ENCODE results near the gene GSK3B.

Gene GSK3B

GRCh38 chr3:119849126-119849525 is 245.1 kb downstream of the GSK3B start:
- TF ChIP-seq GLIS3 (CRISPR knock-in tag; IDR thresholded peaks at IDR 0.05) = no peak
- TF ChIP-seq, protein P1, sequence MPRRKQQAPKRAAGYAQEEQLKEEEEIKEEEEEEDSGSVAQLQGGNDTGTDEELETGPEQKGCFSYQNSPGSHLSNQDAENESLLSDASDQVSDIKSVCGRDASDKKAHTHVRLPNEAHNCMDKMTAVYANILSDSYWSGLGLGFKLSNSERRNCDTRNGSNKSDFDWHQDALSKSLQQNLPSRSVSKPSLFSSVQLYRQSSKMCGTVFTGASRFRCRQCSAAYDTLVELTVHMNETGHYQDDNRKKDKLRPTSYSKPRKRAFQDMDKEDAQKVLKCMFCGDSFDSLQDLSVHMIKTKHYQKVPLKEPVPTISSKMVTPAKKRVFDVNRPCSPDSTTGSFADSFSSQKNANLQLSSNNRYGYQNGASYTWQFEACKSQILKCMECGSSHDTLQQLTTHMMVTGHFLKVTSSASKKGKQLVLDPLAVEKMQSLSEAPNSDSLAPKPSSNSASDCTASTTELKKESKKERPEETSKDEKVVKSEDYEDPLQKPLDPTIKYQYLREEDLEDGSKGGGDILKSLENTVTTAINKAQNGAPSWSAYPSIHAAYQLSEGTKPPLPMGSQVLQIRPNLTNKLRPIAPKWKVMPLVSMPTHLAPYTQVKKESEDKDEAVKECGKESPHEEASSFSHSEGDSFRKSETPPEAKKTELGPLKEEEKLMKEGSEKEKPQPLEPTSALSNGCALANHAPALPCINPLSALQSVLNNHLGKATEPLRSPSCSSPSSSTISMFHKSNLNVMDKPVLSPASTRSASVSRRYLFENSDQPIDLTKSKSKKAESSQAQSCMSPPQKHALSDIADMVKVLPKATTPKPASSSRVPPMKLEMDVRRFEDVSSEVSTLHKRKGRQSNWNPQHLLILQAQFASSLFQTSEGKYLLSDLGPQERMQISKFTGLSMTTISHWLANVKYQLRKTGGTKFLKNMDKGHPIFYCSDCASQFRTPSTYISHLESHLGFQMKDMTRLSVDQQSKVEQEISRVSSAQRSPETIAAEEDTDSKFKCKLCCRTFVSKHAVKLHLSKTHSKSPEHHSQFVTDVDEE (CRISPR knock-in tag; IDR thresholded peaks at IDR 0.05) = no peak
- no peak for TF ChIP-seq RARB (CRISPR knock-in tag; IDR thresholded peaks at IDR 0.05)
- TF ChIP-seq OSR1 (CRISPR knock-in tag; IDR thresholded peaks at IDR 0.05) = no peak
- no peak for TF ChIP-seq POU6F1 (CRISPR knock-in tag; IDR thresholded peaks at IDR 0.05; ENCODE audit: borderline replicate concordance, low read depth)
- TF ChIP-seq ZNF8 (CRISPR knock-in tag; IDR thresholded peaks at IDR 0.05) = no peak
- no peak for TF ChIP-seq SNAI2 (CRISPR knock-in tag; IDR thresholded peaks at IDR 0.05)
- no peak for TF ChIP-seq PPARA (CRISPR knock-in tag; IDR thresholded peaks at IDR 0.05; ENCODE audit: borderline replicate concordance)
- TF ChIP-seq CREB5 (CRISPR knock-in tag; IDR thresholded peaks at IDR 0.05; ENCODE audit: low read depth) = no peak
- no peak for ATAC-seq

DNA sequence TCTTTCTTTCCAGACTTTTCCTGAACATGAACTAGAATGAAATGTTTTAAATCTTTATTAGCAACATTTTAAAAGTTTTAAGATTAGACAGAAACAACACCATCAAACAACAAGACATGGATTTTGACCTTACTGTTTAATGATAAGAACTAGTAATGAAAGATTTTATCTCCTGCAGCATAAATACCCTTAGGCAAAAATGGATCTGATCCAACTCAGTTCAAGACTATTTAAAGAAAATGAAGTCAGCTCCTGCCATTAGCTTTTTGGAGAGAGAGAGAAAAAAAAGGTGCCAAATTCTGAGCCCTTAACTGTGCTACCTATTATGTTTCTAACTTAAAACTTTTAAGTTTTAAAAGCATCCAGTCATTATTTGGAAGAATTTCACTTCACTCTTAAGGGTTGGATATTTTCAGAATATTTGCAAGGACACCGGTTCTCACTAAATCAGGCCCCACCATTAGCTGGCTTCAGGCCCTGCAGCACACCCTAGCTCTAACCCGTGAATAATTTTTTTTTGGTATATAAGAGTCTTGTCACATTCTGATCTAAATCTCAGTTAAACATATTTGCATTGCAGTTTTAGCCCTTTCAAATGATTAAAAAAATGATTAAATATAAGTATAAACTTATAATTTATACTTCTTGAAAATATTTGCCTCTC is 252.3 kb downstream of the GSK3B start:
- ATAC-seq = no peak
- no peak for TF ChIP-seq ZFP3 (CRISPR knock-in tag; IDR thresholded peaks at IDR 0.05)
- no peak for TF ChIP-seq OSR1 (CRISPR knock-in tag; IDR thresholded peaks at IDR 0.05)
- no peak for TF ChIP-seq ISL1 (CRISPR knock-in tag; IDR thresholded peaks at IDR 0.05)
- TF ChIP-seq GLIS3 (CRISPR knock-in tag; IDR thresholded peaks at IDR 0.05) = no peak
- no peak for TF ChIP-seq ZFP30 (CRISPR knock-in tag; IDR thresholded peaks at IDR 0.05)
- no peak for TF ChIP-seq ZNF70 (CRISPR knock-in tag; IDR thresholded peaks at IDR 0.05)
- TF ChIP-seq CSRNP3 (CRISPR knock-in tag; IDR thresholded peaks at IDR 0.05) = no peak
- no peak for TF ChIP-seq PPARA (CRISPR knock-in tag; IDR thresholded peaks at IDR 0.05; ENCODE audit: borderline replicate concordance)
- no peak for TF ChIP-seq TOX (CRISPR knock-in tag; IDR thresholded peaks at IDR 0.05; ENCODE audit: borderline replicate concordance)
- no peak for TF ChIP-seq SNAI2 (CRISPR knock-in tag; IDR thresholded peaks at IDR 0.05)
- TF ChIP-seq ZC3H10 (CRISPR knock-in tag; IDR thresholded peaks at IDR 0.05) = no peak
- TF ChIP-seq, protein P1 (CRISPR knock-in tag; IDR thresholded peaks at IDR 0.05) = no peak
- no peak for TF ChIP-seq ARNTL (CRISPR knock-in tag; IDR thresholded peaks at IDR 0.05; ENCODE audit: borderline replicate concordance, low read depth)
- TF ChIP-seq POU6F1 (CRISPR knock-in tag; IDR thresholded peaks at IDR 0.05; ENCODE audit: borderline replicate concordance, low read depth) = no peak
- no peak for TF ChIP-seq CREB5 (CRISPR knock-in tag; IDR thresholded peaks at IDR 0.05; ENCODE audit: low read depth)
- no peak for TF ChIP-seq ZNF565 (CRISPR knock-in tag; conservative IDR thresholded peaks at IDR 0.05; ENCODE audit: low read depth)
- TF ChIP-seq RARB (CRISPR knock-in tag; IDR thresholded peaks at IDR 0.05) = no peak
